HTR-8/SVneo (cell line): ENCODE measurements around the gene CASP8.

Experiments
- DNase-seq: peaks from one replicate; pipeline ENCODE4 v3.0.0; 2011; ENCODE audit warnings: low spot score, mixed read lengths; ENCODE audit not compliant: insufficient read length
- FAIRE-seq: peaks from 2 replicates; lab custom pipeline; 2011; peaks lifted over from hg19 to GRCh38; lab: Jason Lieb, UNC

Gene CASP8

GRCh38 chr2:201320701-201321100 lies 60.4 kb downstream of the CASP8 start:
- FAIRE-seq (no peak), DNase-seq (no peak)

GRCh38 chr2:201322772-201323171 lies 62.4 kb downstream of the CASP8 start:
- no peak for FAIRE-seq
- DNase-seq = no peak

GRCh38 chr2:201327678-201328077 lies 67.3 kb downstream of the CASP8 start:
- no peak for FAIRE-seq
- no peak for DNase-seq

DNA sequence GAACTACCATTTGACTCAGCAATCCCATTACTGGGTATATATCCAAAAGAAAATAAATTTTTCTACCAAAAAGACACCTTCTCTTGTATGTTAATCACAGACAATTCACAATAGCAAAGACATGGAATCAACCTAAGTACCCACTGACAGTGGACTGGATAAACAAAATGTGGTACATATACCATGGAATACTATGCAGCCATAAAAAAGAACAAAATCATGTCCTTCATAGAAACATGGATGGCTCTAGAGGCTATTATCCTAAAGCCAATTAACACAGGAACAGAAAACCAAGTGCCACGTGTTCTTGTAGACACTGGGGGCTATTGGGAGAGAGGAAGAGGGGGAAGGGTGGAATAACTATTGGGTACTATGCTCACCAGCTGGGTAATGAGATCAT lies 69.1 kb downstream of the CASP8 start:
- FAIRE-seq (no peak), DNase-seq (no peak)
